ENCODE data around the gene RNF166. TPM values are rescaled to one million over a fixed set of nuclear protein-coding genes. Genes with fewer than 3 reads are reported as not detected.

Gene RNF166
- total and polyA plus RNA-seq, 8 donors = 9.7 to 40.9 (median 11.8) TPM

GRCh38 chr16:88653596-88654362 lies 52.4 kb downstream of the RNF166 start:
- Histone ChIP-seq H3K27me3 (no peaks in the 10 kb centered on the region), H3K27ac (no peak overlapping the region), H3K36me3 (no peaks in the 10 kb centered on the region), H3K4me3 (no peak overlapping the region), H3K4me1 (peaks cover 0 to 9% (median 0%) of the 10 kb centered on the region in 3 donors), H3K9me3 (no peaks in the 10 kb centered on the region)
- no peak for TF ChIP-seq CTCF (IDR thresholded peaks at IDR 0.05)
- DNase-seq = peak in 1 of 6 donors; percentile 45
- WGBS, 2 donors = 87 to 93% methylated on average over 32 of the region's 32 CpGs
- FAIRE-seq = no peak
- no peak for ATAC-seq
- intact Hi-C loops (cut with DNase I) = no loop called here

- no peak overlapping the region for H3K4me3 ChIP-seq
- no peak for TF ChIP-seq CTCF (IDR thresholded peaks at IDR 0.05)
- no peaks in the 10 kb centered on the region for H3K27me3 ChIP-seq
- H3K36me3 ChIP-seq = no peaks in the 10 kb centered on the region
- intact Hi-C loops (cut with DNase I) = no loop called here
- no peak for FAIRE-seq
- no peak overlapping the region for H3K27ac ChIP-seq
- no peak for DNase-seq
- no peaks in the 10 kb centered on the region for H3K9me3 ChIP-seq
- WGBS, 2 donors = 91 to 92% methylated on average over 13 of the region's 13 CpGs
- H3K4me1 ChIP-seq = peaks cover 0 to 9% (median 0%) of the 10 kb centered on the region in 3 donors
- no peak for ATAC-seq
Measured at GRCh38 chr16:88653101-88653500, 53.1 kb downstream of the RNF166 start.

GRCh38 chr16:88652762-88653063 lies 53.5 kb downstream of the RNF166 start:
- intact Hi-C loops (cut with DNase I) = no loop called here
- 90 to 94% methylated on average over 8 of the region's 8 CpGs for WGBS, 2 donors
- no peaks in the 10 kb centered on the region for H3K36me3 ChIP-seq
- no peak overlapping the region for H3K4me3 ChIP-seq
- no peak overlapping the region for H3K27ac ChIP-seq
- no peak for TF ChIP-seq CTCF (IDR thresholded peaks at IDR 0.05)
- H3K4me1 ChIP-seq = peaks cover 0 to 9% (median 0%) of the 10 kb centered on the region in 3 donors
- peak in 1 of 6 donors; percentile 72 for DNase-seq
- ATAC-seq = no peak
- no peak for FAIRE-seq
- no peaks in the 10 kb centered on the region for H3K9me3 ChIP-seq
- no peaks in the 10 kb centered on the region for H3K27me3 ChIP-seq

GRCh38 chr16:88651989-88652761 lies 54.0 kb downstream of the RNF166 start:
- H3K27ac ChIP-seq = peak overlapping the region in 3 of 4 donors; percentile 35 to 80 (median 73)
- H3K4me1 ChIP-seq = peaks cover 0 to 9% (median 0%) of the 10 kb centered on the region in 3 donors
- FAIRE-seq (no peak), DNase-seq (peak in 2 of 6 donors; percentile 60 to 77), ATAC-seq (no peak)
- no peak overlapping the region for H3K4me3 ChIP-seq
- 88 to 94% methylated on average over 29 of the region's 29 CpGs for WGBS, 2 donors
- no peak for TF ChIP-seq CTCF (IDR thresholded peaks at IDR 0.05)
- H3K36me3 ChIP-seq = no peaks in the 10 kb centered on the region
- intact Hi-C loops (cut with DNase I) = no loop called here
- H3K27me3 ChIP-seq = no peaks in the 10 kb centered on the region
- H3K9me3 ChIP-seq = no peaks in the 10 kb centered on the region

Data from pancreas (tissue), 10 donors.